Breast epithelium (tissue), 4 donors: ENCODE measurements around the gene RERE. TPM values are rescaled to one million over a fixed set of nuclear protein-coding genes. Genes with fewer than 3 reads are reported as not detected.
"Not testable (repeated sequence)": the region's sequence is repeated elsewhere in the genome, so short reads cannot be mapped to it uniquely, and the experiment has no call there.

Experiments used
- DNase-seq, 2 donors: peaks; one replicate each; pipeline ENCODE4 v3.0.0-alpha.2; 2019; ENCODE audit warnings: low spot score in 2 of 2
- H3K27ac ChIP-seq, 2 donors: fragments of 200-600 bp; sonication (generic) in 1 of 2; one replicate each; pipeline ENCODE4 v1.5.1; 2016 to 2019; ENCODE audit warnings: mild to moderate bottlenecking in 1 of 2
- H3K27me3 ChIP-seq, 2 donors: fragments of 200-600 bp; sonication (generic) in 1 of 2; one replicate each; pipeline versions ENCODE4 v1.5.1 to v1.6.0; 2017 to 2019; ENCODE audit warnings: control low read depth in 1 of 2, mild to moderate bottlenecking in 1 of 2
- H3K36me3 ChIP-seq: fragments of 200-600 bp; one replicate; pipeline ENCODE4 v1.5.1; 2019
- H3K4me1 ChIP-seq, 2 donors: fragments of 200-600 bp; sonication (generic); one replicate each; pipeline ENCODE4 v1.5.1; 2016 to 2019; ENCODE audit warnings: control low read depth in 1 of 2
- H3K4me3 ChIP-seq, 3 donors: fragments of 200-600 bp; sonication (generic); 1 replicate in 2 of 3; 2 replicates in 1 of 3; pipeline ENCODE4 v1.5.1; 2016 to 2019; ENCODE audit warnings: mild to moderate bottlenecking in 3 of 3, moderate library complexity in 2 of 3
- H3K9me3 ChIP-seq, 2 donors: fragments of 200-600 bp; sonication (generic) in 1 of 2; one replicate each; pipeline ENCODE4 v1.5.1; 2016 to 2019; ENCODE audit warnings: control low read depth in 1 of 2
- CTCF ChIP-seq, 3 donors: fragments of 450-650 bp; IDR thresholded peaks; one replicate each; pipeline ENCODE4 v1.5.1; 2016 to 2017; ENCODE audit warnings: antibody characterized with exemption in 3 of 3, mild to moderate bottlenecking in 3 of 3, moderate library complexity in 3 of 3
- POLR2A ChIP-seq: fragments of 450-650 bp; IDR thresholded peaks from one replicate; pipeline ENCODE4 v1.6.1; 2016; ENCODE audit warnings: antibody characterized with exemption, mild to moderate bottlenecking, moderate library complexity
- POLR2AphosphoS5 ChIP-seq, 3 donors: sonication (generic); formaldehyde crosslinking; IDR thresholded peaks; one replicate each; pipeline ENCODE4 v1.6.1; 2017; ENCODE audit warnings: antibody characterized with exemption in 3 of 3
- intact Hi-C: fragments of 100-400 bp; cut with DNase I; formaldehyde crosslinking; loops from one replicate; pipeline ENCODE4 v1.15.1; 2023; ENCODE audit warnings: low total_unique reads
- total RNA-seq, 3 donors: library from RNA; depleted of rRNA; stranded (reverse); fragments of >200 nt; gene quantifications; one replicate each; pipeline ENCODE4 v1.1.0, GENCODE V29; 2016

Gene RERE
- total RNA-seq, 3 donors from 2014 or later: 65.8 to 166 (median 123) TPM

GRCh38 chr1:8702472-8702849 is 115.0 kb downstream of the RERE start:
- intact Hi-C loops: no loop called here
- no peaks in the 10 kb centered on the region for H3K27me3 ChIP-seq
- DNase-seq: no peak
- peak overlapping the region; percentile 67 to 78 (median 75) for H3K4me3 ChIP-seq
- peak overlapping the region; percentile 83 to 86 for H3K27ac ChIP-seq
- peaks cover 0 to 9% of the 10 kb centered on the region in 2 donors for H3K4me1 ChIP-seq
- H3K36me3 ChIP-seq: no peaks in the 10 kb centered on the region
- TF ChIP-seq POLR2AphosphoS5 (IDR thresholded peaks at IDR 0.05): no peak
- no peak for TF ChIP-seq CTCF (IDR thresholded peaks at IDR 0.05)
- H3K9me3 ChIP-seq: no peaks in the 10 kb centered on the region

- peaks cover 0 to 6% of the 10 kb centered on the region in 2 donors for H3K4me1 ChIP-seq
- H3K27me3 ChIP-seq: no peaks in the 10 kb centered on the region
- peak overlapping the region; percentile 67 to 78 (median 75) for H3K4me3 ChIP-seq
- no peaks in the 10 kb centered on the region for H3K9me3 ChIP-seq
- TF ChIP-seq POLR2A (no peak), CTCF (IDR thresholded peaks at IDR 0.05) (no peak), POLR2AphosphoS5 (IDR thresholded peaks at IDR 0.05) (no peak)
- H3K27ac ChIP-seq: peak overlapping the region in 1 of 2 donors; percentile 83
- DNase-seq: peak; percentile 46 to 66
- no peaks in the 10 kb centered on the region for H3K36me3 ChIP-seq
- intact Hi-C loops: no loop called here
Measured at GRCh38 chr1:8701794-8702471, 115.5 kb downstream of the RERE start.

GRCh38 chr1:8699679-8700078 is 117.8 kb downstream of the RERE start:
- intact Hi-C loops: no loop called here
- Histone ChIP-seq H3K36me3 (no peaks in the 10 kb centered on the region), H3K4me3 (no peak overlapping the region), H3K9me3 (no peaks in the 10 kb centered on the region), H3K27me3 (no peaks in the 10 kb centered on the region), H3K27ac (no peak overlapping the region), H3K4me1 (peaks cover 0 to 6% of the 10 kb centered on the region in 2 donors)
- DNase-seq: no peak
- TF ChIP-seq POLR2A (no peak), POLR2AphosphoS5 (IDR thresholded peaks at IDR 0.05) (no peak), CTCF (IDR thresholded peaks at IDR 0.05) (no peak)

- Histone ChIP-seq H3K27ac (peak overlapping the region in 1 of 2 donors; percentile 5), H3K4me1 (peaks cover 0 to 6% of the 10 kb centered on the region in 2 donors), H3K27me3 (no peaks in the 10 kb centered on the region), H3K4me3 (no peak overlapping the region), H3K9me3 (no peaks in the 10 kb centered on the region), H3K36me3 (no peaks in the 10 kb centered on the region)
- DNase-seq: no peak
- no peak for TF ChIP-seq CTCF (IDR thresholded peaks at IDR 0.05)
- TF ChIP-seq POLR2AphosphoS5 (IDR thresholded peaks at IDR 0.05): no peak
- TF ChIP-seq POLR2A: no peak
- intact Hi-C loops: no loop called here
Measured at GRCh38 chr1:8698937-8699447, 118.4 kb downstream of the RERE start.

- H3K9me3 ChIP-seq: no peaks in the 10 kb centered on the region
- no peak for DNase-seq
- no peaks in the 10 kb centered on the region for H3K36me3 ChIP-seq
- no peak overlapping the region for H3K4me3 ChIP-seq
- H3K4me1 ChIP-seq: peaks cover 0 to 6% of the 10 kb centered on the region in 2 donors
- intact Hi-C loops: no loop called here
- TF ChIP-seq POLR2A (no peak), POLR2AphosphoS5 (IDR thresholded peaks at IDR 0.05) (no peak), CTCF (IDR thresholded peaks at IDR 0.05) (no peak)
- H3K27me3 ChIP-seq: no peaks in the 10 kb centered on the region
- H3K27ac ChIP-seq: no peak overlapping the region
Measured at GRCh38 chr1:8698012-8698630, 119.3 kb downstream of the RERE start.

GRCh38 chr1:8695442-8695841 is 122.0 kb downstream of the RERE start:
- DNase-seq: not testable (repeated sequence)

More at GRCh38 chr1:8695442-8695841, 122.0 kb downstream of the RERE start:
- H3K4me1 ChIP-seq, H3K27ac ChIP-seq, H3K27me3 ChIP-seq, H3K36me3 ChIP-seq, H3K4me3 ChIP-seq, intact Hi-C loops, H3K9me3 ChIP-seq: not testable (repeated sequence)
